GM18858 (cell line): ENCODE data around the gene NAGPA.

Source experiments
- ATAC-seq: cut with Tn5 transposase; IDR thresholded peaks from one replicate; pipeline ENCODE4 v1.9.1; 2021; ENCODE audit not compliant: unreplicated experiment

Gene NAGPA

DNA sequence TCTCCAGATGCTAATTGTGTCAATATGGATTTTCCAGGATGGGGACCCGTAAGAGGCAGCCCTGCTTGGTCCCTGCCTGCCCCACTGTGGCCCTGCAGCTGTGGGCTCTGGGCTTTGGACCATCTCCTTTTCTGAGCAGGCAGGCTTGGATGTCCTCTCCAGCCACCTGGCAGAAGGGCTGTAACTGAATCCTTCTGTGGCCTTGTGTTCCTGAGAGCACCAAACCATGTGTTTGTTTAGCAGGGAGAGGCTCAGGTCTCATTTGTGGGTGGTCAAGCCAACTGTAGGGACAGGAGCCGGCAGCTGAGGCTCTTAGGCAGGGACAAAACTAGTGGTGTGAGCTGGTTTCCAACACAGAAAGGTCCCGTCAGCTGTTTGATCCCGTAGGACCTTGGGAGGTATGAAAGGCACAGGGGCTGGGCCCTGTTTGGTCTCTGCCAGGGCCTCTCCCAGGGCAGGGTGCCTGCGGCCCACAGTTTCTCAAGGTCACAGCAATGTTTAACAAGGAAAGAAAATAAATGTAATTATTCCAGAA is 57.1 kb downstream of the NAGPA start:
- ATAC-seq = no peak

GRCh38 chr16:4976079-4976478 is 57.7 kb downstream of the NAGPA start:
- ATAC-seq = peak; percentile 96
